Caco-2 (cell line): Measurements from ENCODE around the gene MGARP. TPM values are rescaled to one million over a fixed set of nuclear protein-coding genes. Genes with fewer than 3 reads are reported as not detected.

Experiments
- BruUV-seq: library from RNA; stranded (reverse); fragments of 400-500 nt; replicated peaks from 2 replicates; lab custom pipeline; 2021; lab: Mats Ljungman, UMichigan
- CTCF ChIA-PET: fragments of 300-600 bp; sonication (Branson Sonifier 250); formaldehyde crosslinking; loops from one replicate; lab custom pipeline; 2022; ENCODE audit warnings: antibody characterized with exemption; lab: Charles Lee
- POLR2A ChIA-PET: fragments of 300-600 bp; sonication (Branson Sonifier 250); formaldehyde crosslinking; loops from one replicate; lab custom pipeline; 2022; ENCODE audit warnings: antibody characterized with exemption; lab: Charles Lee
- DNase-seq, 2 experiments: peaks; one replicate each; pipeline versions ENCODE4 v3.0.0 to v3.0.0-alpha.2; 2020 to 2022
- H3K27me3 ChIP-seq: replicated peaks from 2 replicates; pipeline ENCODE4 v1.6.0; 2011; ENCODE audit warnings: low read length; ENCODE audit not compliant: control insufficient read depth, insufficient read depth
- H3K36me3 ChIP-seq: 2 replicates; pipeline ENCODE4 v1.5.1; 2011; ENCODE audit warnings: low read length; ENCODE audit not compliant: control insufficient read depth, insufficient read depth
- H3K4me1 ChIP-seq: fragments of 250-450 bp; sonication (Bioruptor Pico); 2 replicates; pipeline ENCODE4 v1.5.1; 2020; ENCODE audit warnings: mild to moderate bottlenecking
- H3K4me3 ChIP-seq: 2 replicates; pipeline ENCODE4 v1.5.1; 2011; ENCODE audit warnings: low read depth, mild to moderate bottlenecking, control low read depth, low read length
- H3K9me3 ChIP-seq: fragments of 250-450 bp; sonication (Bioruptor Pico); 2 replicates; pipeline ENCODE4 v1.5.1; 2020; ENCODE audit warnings: mild to moderate bottlenecking, moderate library complexity
- H3K27ac Mint-ChIP-seq: one replicate; pipeline ENCODE4 v1.8.0; 2022; ENCODE audit warnings: mixed read lengths; ENCODE audit not compliant: unreplicated experiment
- H3K27me3 Mint-ChIP-seq: one replicate; pipeline ENCODE4 v1.8.0; 2022; ENCODE audit warnings: mixed read lengths; ENCODE audit not compliant: insufficient read depth, unreplicated experiment
- H3K36me3 Mint-ChIP-seq: one replicate; pipeline ENCODE4 v1.8.0; 2022; ENCODE audit warnings: mild to moderate bottlenecking, mixed read lengths; ENCODE audit not compliant: insufficient read depth, unreplicated experiment
- H3K4me1 Mint-ChIP-seq: one replicate; pipeline ENCODE4 v1.8.0; 2022; ENCODE audit warnings: low read depth, mixed read lengths; ENCODE audit not compliant: unreplicated experiment
- H3K4me3 Mint-ChIP-seq: one replicate; pipeline ENCODE4 v1.8.0; 2022; ENCODE audit warnings: mild to moderate bottlenecking, moderate library complexity, mixed read lengths; ENCODE audit not compliant: unreplicated experiment
- H3K9me3 Mint-ChIP-seq: one replicate; pipeline ENCODE4 v1.8.0; 2022; ENCODE audit warnings: mixed read lengths; ENCODE audit not compliant: unreplicated experiment
- CTCF ChIP-seq, 2 experiments: fragments of 200-600 bp in 1 of 2; IDR thresholded peaks; 1 replicate in 1 of 2; 2 replicates in 1 of 2; pipeline versions ENCODE4 v1.5.1 to v1.8.0; 2011 to 2022; ENCODE audit warnings: antibody characterized with exemption in 1 of 2, control low read depth in 1 of 2, inconsistent platforms in 1 of 2, low read depth in 1 of 2, low read length in 1 of 2, mild to moderate bottlenecking in 1 of 2, moderate library complexity in 1 of 2; ENCODE audit not compliant: insufficient read depth in 1 of 2, severe bottlenecking in 1 of 2, unreplicated experiment in 1 of 2
- intact Hi-C: fragments of 100-400 bp; cut with micrococcal nuclease; formaldehyde crosslinking; loops from one replicate; pipeline ENCODE4 v1.10.0; 2022; ENCODE audit not compliant: unreplicated experiment
- total RNA-seq: library from RNA; stranded (reverse); gene quantifications from 2 replicates; pipeline ENCODE4 v1.2.3, GENCODE V29; 2022

Gene MGARP
- total RNA-seq, 1 experiment from 2014 or later: 0.23 TPM

GRCh38 chr4:139274790-139275189 lies 5.2 kb downstream of the MGARP start:
- no peaks in the 10 kb centered on the region for H3K27me3 Mint-ChIP-seq
- Histone ChIP-seq H3K9me3 (no peaks in the 10 kb centered on the region), H3K36me3 (no peaks in the 10 kb centered on the region), H3K4me1 (peaks cover 9% of the 10 kb centered on the region; the same call in 1 of the 2 replicates), H3K27me3 (no peaks in the 10 kb centered on the region), H3K4me3 (no peak overlapping the region)
- H3K4me3 Mint-ChIP-seq: no peak overlapping the region
- no peak overlapping the region for H3K27ac Mint-ChIP-seq
- no peaks in the 10 kb centered on the region for H3K9me3 Mint-ChIP-seq
- BruUV-seq: no TSS peak
- intact Hi-C loops: no loop called here
- DNase-seq: no peak
- CTCF ChIA-PET: no interaction called here
- peaks cover 6% of the 10 kb centered on the region for H3K4me1 Mint-ChIP-seq
- no peak for TF ChIP-seq CTCF (IDR thresholded peaks at IDR 0.05; ENCODE audit: insufficient read depth in 1 of 2, low read depth in 1 of 2, low read length in 1 of 2, severe bottlenecking in 1 of 2, unreplicated experiment in 1 of 2)
- no peaks in the 10 kb centered on the region for H3K36me3 Mint-ChIP-seq
- POLR2A ChIA-PET: no interaction called here

- Mint-ChIP-seq H3K4me3 (no peak overlapping the region), H3K9me3 (no peaks in the 10 kb centered on the region), H3K27me3 (no peaks in the 10 kb centered on the region), H3K27ac (no peak overlapping the region), H3K4me1 (peaks cover 6% of the 10 kb centered on the region), H3K36me3 (no peaks in the 10 kb centered on the region)
- H3K9me3 ChIP-seq: no peaks in the 10 kb centered on the region
- BruUV-seq: no TSS peak
- peaks cover 9% of the 10 kb centered on the region; the same call in 1 of the 2 replicates for H3K4me1 ChIP-seq
- no peaks in the 10 kb centered on the region for H3K36me3 ChIP-seq
- H3K27me3 ChIP-seq: no peaks in the 10 kb centered on the region
- ChIA-PET POLR2A (interaction anchor here (0.6 kb wide), 1 partner anchor 19 kb away, joined by 4 read pairs; no protein-coding TSS in a partner anchor), CTCF (no interaction called here)
- H3K4me3 ChIP-seq: no peak overlapping the region
- DNase-seq: no peak
- intact Hi-C loops: no loop called here
- no peak for TF ChIP-seq CTCF (IDR thresholded peaks at IDR 0.05; ENCODE audit: insufficient read depth in 1 of 2, low read depth in 1 of 2, low read length in 1 of 2, severe bottlenecking in 1 of 2, unreplicated experiment in 1 of 2)
Observed at GRCh38 chr4:139273835-139274234, 6.2 kb downstream of the MGARP start.

DNA sequence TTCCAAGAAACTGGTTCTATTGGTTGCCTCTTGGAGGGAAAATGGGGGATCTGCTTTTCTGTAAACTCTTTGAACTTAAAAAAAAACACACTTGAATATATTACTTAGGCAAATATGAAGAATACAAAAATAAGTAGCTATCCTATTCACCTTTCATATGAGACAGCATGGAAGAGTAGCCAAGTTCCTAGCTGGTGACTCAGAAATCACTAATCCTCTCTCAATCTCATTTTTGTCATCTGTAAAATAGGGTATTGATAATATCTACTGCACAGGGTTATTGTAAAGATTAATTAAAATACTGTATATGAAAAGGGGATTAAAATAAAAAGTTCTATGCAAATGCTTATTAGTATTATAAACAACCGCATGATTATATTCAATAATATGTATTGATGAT lies 12.7 kb downstream of the MGARP start:
- no TSS peak for BruUV-seq

More for the DNA sequence above, 12.7 kb downstream of the MGARP start:
- ChIA-PET POLR2A (interaction anchor here (0.5 kb wide), 1 partner anchor 90 kb away, joined by 4 read pairs; the partner anchor contains the start of gene ELF2), CTCF (no interaction called here)
- no peaks in the 10 kb centered on the region for H3K27me3 ChIP-seq
- H3K9me3 Mint-ChIP-seq: no peaks in the 10 kb centered on the region
- TF ChIP-seq CTCF (IDR thresholded peaks at IDR 0.05; ENCODE audit: insufficient read depth in 1 of 2, low read depth in 1 of 2, low read length in 1 of 2, severe bottlenecking in 1 of 2, unreplicated experiment in 1 of 2): no peak
- H3K4me3 Mint-ChIP-seq: peak overlapping the region; percentile 83
- peaks cover 17% of the 10 kb centered on the region for H3K4me1 Mint-ChIP-seq
- no peaks in the 10 kb centered on the region for H3K36me3 ChIP-seq
- intact Hi-C loops: no loop called here
- peaks cover 18% of the 10 kb centered on the region for H3K4me1 ChIP-seq
- H3K4me3 ChIP-seq: no peak overlapping the region
- DNase-seq: no peak
- peak overlapping the region; percentile 85 for H3K27ac Mint-ChIP-seq
- no peaks in the 10 kb centered on the region for H3K27me3 Mint-ChIP-seq
- no peaks in the 10 kb centered on the region for H3K36me3 Mint-ChIP-seq
- no peaks in the 10 kb centered on the region for H3K9me3 ChIP-seq
